Thoracic aorta (tissue), 2 donors: ENCODE data around the gene CEP164. TPM values are rescaled to one million over a fixed set of nuclear protein-coding genes. Genes with fewer than 3 reads are reported as not detected.

ENCODE experiments used
- ATAC-seq: fragments of 150-250 bp; one replicate; pipeline ENCODE4 v1.8.0; 2017; ENCODE audit warnings: low read depth; ENCODE audit not compliant: insufficient number of reproducible peaks, low FRiP score
- DNase-seq: peaks from one replicate; pipeline ENCODE4 v3.0.0-alpha.2; 2020; ENCODE audit warnings: low spot score
- H3K27ac ChIP-seq, 2 donors: fragments of 200-600 bp; sonication (generic); 1 replicate in 1 of 2; 2 replicates in 1 of 2; pipeline ENCODE4 v1.5.1; 2016; ENCODE audit warnings: mild to moderate bottlenecking in 2 of 2, moderate library complexity in 2 of 2
- H3K27me3 ChIP-seq: fragments of 200-600 bp; sonication (generic); replicated peaks from 2 replicates; pipeline ENCODE4 v1.6.0; 2016; ENCODE audit warnings: mild to moderate bottlenecking; ENCODE audit not compliant: insufficient read depth
- H3K36me3 ChIP-seq: fragments of 200-600 bp; sonication (generic); one replicate; pipeline ENCODE4 v1.5.1; 2016
- H3K4me1 ChIP-seq, 2 donors: fragments of 200-600 bp; sonication (generic); 1 replicate in 1 of 2; 2 replicates in 1 of 2; pipeline versions ENCODE4 v1.5.1 to v1.6.0; 2016; ENCODE audit warnings: low read depth in 2 of 2, mild to moderate bottlenecking in 1 of 2; ENCODE audit not compliant: control insufficient read depth in 1 of 2
- H3K4me3 ChIP-seq: fragments of 200-600 bp; sonication (generic); 2 replicates; pipeline ENCODE4 v1.5.1; 2016; ENCODE audit warnings: mild to moderate bottlenecking
- H3K9me3 ChIP-seq: fragments of 200-600 bp; sonication (generic); 2 replicates; pipeline ENCODE4 v1.5.1; 2016
- CTCF ChIP-seq: fragments of 200-600 bp; sonication (generic); IDR thresholded peaks from one replicate; pipeline ENCODE4 v1.5.1; 2019; ENCODE audit warnings: antibody characterized with exemption
- total RNA-seq, 2 donors: library from RNA; depleted of rRNA; stranded (reverse); fragments of >200 nt; gene quantifications; one replicate each; pipeline versions ENCODE4 v1.1.0 to v1.2.3, GENCODE V29; 2016

The CEP164 gene
- total RNA-seq, 2 donors from 2014 or later: 27.9 to 53.4 TPM

GRCh38 chr11:117290809-117291396 is 36.8 kb upstream of the CEP164 start, which contains the start of gene BACE1-AS:
BACE1-AS (plus strand) TSS chr11:117291346.
- DNase-seq (no peak), ATAC-seq (no peak)
- no peaks in the 10 kb centered on the region for H3K27me3 ChIP-seq
- no peak for TF ChIP-seq CTCF
- H3K36me3 ChIP-seq: peaks cover 26% of the 10 kb centered on the region
- H3K4me3 ChIP-seq: no peak within 1 kb of the TSS
- no peaks in the 10 kb centered on the region for H3K4me1 ChIP-seq
- H3K27ac ChIP-seq: no peak within 1 kb of the TSS
- H3K9me3 ChIP-seq: no peaks in the 10 kb centered on the region

DNA sequence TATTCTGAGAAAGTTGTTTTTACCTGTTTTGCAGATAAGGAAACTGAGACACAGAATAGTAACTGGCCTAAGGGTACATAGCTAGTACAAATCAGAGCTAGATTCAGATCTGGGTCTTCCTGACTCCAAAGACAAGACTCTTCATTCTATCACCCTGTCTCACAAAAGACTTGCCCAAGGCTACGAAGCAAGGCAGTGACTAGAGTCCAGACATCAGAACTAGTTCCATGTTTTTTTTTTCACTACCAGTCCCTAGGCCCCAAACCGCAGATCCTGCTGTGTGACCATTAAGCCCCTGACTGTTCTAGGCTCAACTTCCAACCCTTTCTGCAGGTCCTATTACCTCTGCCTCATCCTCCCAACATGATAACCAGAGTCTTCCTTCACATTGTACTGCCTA is 35.0 kb upstream of the CEP164 start:
- TF ChIP-seq CTCF: no peak
- DNase-seq (no peak), ATAC-seq (no peak)
- H3K4me1 ChIP-seq: no peaks in the 10 kb centered on the region
- no peaks in the 10 kb centered on the region for H3K27me3 ChIP-seq
- H3K9me3 ChIP-seq: no peaks in the 10 kb centered on the region
- no peak overlapping the region for H3K4me3 ChIP-seq
- peaks cover 19% of the 10 kb centered on the region for H3K36me3 ChIP-seq
- no peak overlapping the region for H3K27ac ChIP-seq

DNA sequence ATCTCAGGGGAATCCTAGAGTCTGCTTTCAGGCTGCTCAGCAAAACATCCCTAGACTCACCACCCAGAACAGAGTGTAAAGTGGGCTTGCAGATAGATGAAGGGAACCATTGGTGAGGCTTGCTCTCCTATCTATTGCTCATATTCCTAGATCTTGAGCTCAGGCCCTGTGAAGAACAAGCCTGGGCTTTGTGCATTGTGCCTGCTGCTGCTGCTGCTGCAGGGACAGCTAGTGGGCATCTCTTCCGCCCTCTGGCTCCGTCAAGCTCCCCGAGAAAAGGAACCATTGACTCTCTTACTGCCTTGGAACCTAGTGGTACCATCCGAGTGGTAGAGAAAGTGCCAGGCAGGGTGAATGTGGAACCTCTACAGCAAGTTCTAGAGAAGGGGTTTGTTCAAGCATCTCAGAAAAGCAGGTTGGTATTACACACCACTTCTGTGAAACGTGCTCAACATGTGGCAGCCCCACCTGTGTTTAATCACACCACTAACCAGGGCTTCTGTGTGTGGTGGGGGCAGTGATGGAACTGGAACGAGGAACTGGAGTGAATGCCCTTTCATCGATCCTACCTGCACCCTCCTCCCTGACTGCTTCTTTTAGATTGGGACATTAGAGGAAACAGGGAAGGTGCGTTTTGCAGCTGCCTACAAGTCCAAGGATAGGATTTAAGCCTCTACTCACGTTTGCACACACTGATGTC is 32.1 kb upstream of the CEP164 start:
- Histone ChIP-seq H3K36me3 (peaks cover 16% of the 10 kb centered on the region), H3K27ac (no peak overlapping the region), H3K4me1 (peaks cover 0 to 7% of the 10 kb centered on the region in 2 donors), H3K4me3 (no peak overlapping the region), H3K9me3 (no peaks in the 10 kb centered on the region), H3K27me3 (no peaks in the 10 kb centered on the region)
- ATAC-seq (no peak), DNase-seq (no peak)
- TF ChIP-seq CTCF: no peak

GRCh38 chr11:117296881-117297280 is 30.8 kb upstream of the CEP164 start:
- no peak for DNase-seq

More at GRCh38 chr11:117296881-117297280, 30.8 kb upstream of the CEP164 start:
- Histone ChIP-seq H3K4me1 (peaks cover 0 to 10% of the 10 kb centered on the region in 2 donors), H3K36me3 (peaks cover 8% of the 10 kb centered on the region), H3K27me3 (no peaks in the 10 kb centered on the region), H3K27ac (no peak overlapping the region), H3K9me3 (no peaks in the 10 kb centered on the region), H3K4me3 (no peak overlapping the region)
- no peak for ATAC-seq
- TF ChIP-seq CTCF: no peak
